ENCODE measurements around the gene AFAP1L2.

- TF ChIP-seq, protein P1, sequence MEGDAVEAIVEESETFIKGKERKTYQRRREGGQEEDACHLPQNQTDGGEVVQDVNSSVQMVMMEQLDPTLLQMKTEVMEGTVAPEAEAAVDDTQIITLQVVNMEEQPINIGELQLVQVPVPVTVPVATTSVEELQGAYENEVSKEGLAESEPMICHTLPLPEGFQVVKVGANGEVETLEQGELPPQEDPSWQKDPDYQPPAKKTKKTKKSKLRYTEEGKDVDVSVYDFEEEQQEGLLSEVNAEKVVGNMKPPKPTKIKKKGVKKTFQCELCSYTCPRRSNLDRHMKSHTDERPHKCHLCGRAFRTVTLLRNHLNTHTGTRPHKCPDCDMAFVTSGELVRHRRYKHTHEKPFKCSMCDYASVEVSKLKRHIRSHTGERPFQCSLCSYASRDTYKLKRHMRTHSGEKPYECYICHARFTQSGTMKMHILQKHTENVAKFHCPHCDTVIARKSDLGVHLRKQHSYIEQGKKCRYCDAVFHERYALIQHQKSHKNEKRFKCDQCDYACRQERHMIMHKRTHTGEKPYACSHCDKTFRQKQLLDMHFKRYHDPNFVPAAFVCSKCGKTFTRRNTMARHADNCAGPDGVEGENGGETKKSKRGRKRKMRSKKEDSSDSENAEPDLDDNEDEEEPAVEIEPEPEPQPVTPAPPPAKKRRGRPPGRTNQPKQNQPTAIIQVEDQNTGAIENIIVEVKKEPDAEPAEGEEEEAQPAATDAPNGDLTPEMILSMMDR (conservative IDR thresholded peaks at IDR 0.05; ENCODE audit: low read length): no peak
- TF ChIP-seq EZH2phosphoT487 (IDR thresholded peaks at IDR 0.05; ENCODE audit: borderline replicate concordance): no peak
Measured at GRCh38 chr10:114384601-114385000, 19.7 kb downstream of the AFAP1L2 start.
